ENCODE measurements around the gene MLST8.
"Not testable (repeated sequence)": the region's sequence is repeated elsewhere in the genome, so short reads cannot be mapped to it uniquely, and the experiment has no call there.

MLST8 gene

GRCh38 chr16:2190002-2190658, 15.1 kb upstream of the MLST8 start:
- DNase-seq (ENCODE audit: low read depth in 2 of 2) = no peak

DNA sequence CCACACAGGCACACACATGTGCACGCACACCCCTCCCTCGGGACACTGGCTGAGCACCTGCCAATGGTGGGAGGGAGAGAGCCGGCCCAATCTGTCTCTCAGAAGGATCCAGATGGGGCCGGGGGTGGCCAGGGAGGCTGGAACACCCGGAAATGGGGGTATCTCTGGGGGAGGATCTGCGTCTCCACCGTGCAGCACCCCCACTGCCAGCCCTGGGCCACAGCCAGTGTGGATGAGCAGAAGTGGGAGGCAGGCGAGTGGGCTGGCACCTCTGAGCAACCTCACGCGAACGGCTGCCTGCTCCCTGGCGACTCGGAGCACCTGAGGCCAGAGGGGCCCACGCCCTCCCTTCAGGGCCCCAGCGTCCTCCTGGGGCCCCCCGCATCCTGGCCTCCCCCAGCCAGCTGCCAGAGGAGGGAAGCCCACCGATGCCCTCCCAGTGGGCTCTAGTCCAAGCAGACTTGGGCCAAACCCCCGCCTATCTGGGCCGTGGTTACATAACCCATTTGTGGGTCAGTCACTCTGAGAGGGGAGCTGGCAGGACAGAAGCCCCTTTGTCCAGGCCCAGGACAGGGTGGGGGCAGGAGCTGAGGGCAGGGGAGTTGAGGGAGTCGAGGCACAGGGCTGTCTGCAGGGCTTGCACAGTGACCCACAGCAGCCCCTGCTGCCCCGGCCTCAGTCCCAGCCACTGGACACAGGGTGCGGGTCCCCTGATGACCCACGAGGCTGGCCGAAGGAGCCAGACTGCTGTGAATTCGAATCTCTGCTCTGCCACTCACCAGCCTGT, 14.4 kb upstream of the MLST8 start:
- DNase-seq (ENCODE audit: low read depth in 2 of 2) = no peak

- DNase-seq (ENCODE audit: low read depth in 2 of 2) = no peak
These were observed 13.9 kb upstream of the MLST8 start for GRCh38 chr16:2191446-2191706.

GRCh38 chr16:2194166-2194834, 11.0 kb upstream of the MLST8 start:
- no peak for DNase-seq (ENCODE audit: low read depth in 2 of 2)

DNA sequence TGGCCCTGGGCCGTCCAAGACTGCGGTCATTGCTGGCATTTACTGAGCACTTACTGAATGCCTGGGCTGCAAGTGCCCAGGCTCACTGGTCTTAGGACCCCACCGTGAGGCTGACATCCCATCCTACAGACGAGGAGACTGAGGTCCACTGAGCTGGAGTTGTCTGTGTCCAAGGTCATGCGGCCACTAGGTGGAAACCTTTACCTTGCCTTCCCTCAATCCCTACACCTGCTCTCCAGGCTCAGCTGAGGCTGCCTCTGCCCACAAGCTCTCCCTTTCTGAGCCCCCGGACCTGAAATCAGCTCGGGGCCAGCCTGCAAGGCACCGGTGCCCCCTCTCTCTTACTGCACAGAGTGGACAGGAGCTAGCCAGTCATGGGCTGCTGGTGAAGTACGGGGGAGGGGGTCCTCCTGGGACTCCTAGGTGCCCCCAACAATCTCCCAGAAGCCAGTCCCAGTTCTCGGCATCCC, 10.4 kb upstream of the MLST8 start:
- no peak for DNase-seq (ENCODE audit: low read depth in 2 of 2)

DNA sequence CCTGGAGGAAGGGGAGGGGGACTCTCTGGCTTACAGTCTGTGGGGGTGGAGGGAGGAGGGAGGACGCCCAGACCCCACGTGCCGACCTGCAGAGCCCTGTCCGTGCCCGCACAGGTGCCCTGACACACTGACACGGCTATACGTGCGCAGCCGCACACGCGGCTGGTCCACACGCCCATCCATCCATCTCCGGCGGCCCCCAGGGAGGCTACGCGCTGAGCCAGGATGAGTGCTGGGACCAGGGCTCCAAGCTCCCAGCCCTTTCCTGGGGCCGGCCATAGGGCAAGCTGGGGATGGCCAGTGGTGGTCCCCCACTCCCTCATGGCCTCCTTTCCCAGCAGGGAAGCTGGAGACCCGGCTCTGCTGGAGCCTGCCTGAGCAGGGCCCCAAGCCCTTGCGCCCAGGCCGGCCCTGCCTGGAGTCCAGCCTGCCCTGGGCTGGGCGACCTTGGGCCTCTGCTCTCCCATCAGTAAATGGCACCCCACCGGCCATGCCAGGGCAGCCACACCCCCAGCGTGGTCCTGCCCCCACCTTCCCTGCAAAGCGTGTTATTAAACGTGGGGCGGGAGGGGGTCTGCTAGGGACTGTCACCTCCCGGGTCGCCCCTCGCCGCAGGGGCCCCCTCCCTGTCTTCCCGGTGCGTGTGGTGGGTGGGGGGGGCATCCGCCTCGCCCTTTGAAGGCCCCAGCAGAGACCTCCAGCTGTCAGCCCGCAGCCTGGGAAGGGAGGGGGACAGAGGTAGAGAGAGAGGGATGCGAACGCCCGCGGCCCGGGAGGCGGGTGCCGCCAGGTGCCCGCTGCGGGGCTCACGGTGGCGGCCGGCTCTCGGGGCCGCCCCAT, 9.7 kb upstream of the MLST8 start:
- DNase-seq (ENCODE audit: low read depth in 2 of 2) = no peak

DNA sequence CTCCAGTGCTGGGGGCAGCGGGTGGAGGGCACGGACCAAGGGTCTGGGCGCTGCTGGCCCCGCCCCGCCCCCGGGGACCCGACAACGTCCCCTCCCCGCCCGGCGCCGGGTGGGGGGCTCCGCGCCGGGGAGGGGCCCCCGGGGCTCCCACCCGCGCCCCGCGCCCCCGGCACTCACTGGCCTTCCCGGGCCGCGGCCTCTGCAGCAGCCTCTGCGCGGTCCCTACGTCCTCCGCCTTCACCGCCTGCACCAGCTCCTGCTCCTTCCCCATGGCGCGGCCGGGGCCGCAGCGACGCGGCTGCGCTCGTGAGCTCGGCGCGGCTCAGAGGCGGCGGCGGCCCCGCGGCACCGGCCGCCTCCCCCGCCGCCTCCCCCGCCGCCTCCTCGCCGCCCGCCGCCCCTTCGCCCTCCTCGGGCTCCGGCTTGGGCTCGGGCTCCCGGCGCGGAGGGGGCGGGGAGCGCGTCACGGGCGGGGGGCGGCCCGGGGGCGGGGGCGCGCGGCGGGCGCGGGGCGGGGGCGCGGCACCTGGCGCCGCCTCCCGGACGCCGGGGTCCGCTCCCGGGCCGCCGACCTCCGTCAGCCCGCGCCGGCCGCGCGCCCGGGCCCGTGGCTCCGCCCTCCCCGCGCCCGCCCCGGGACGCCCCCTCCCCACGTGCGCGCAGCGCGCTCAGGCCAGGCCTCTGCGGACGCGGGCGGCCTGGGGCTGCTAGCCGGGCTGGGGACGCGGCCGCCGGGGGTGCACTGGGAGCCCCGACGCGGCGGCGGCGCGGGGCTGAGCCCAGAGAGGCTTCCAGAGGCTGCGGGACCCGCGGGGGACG, 8.9 kb upstream of the MLST8 start, which contains the start of gene CASKIN1:
CASKIN1 (minus strand) TSS at position 444 of the 819 bp plus-strand sequence; CDS start at position 271, 173 bp downstream.
- no peak for DNase-seq (ENCODE audit: low read depth in 2 of 2)

- DNase-seq (ENCODE audit: low read depth in 2 of 2) = no peak
These were observed 8.2 kb upstream of the MLST8 start for GRCh38 chr16:2196981-2197511.

DNA sequence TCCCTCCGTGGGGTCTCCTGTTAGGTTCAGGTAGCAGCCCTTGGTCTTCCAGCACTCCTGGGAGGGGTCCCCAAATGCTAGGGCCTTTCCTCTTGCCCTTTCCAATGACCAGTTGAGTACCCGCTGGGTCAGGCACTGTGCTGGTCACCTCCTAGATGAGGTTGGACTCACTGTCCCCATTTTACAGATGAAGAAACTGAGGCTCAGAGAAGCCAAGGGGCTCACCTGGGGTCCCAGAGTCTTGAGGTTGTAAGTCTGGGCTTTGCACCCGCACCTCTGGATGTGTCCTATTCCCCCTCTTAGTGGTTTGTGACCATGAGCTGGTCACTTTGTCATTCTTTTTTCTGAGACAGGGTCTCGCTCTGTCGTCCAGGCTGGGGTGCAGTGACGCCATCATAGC, 7.5 kb upstream of the MLST8 start:
- DNase-seq (ENCODE audit: low read depth in 2 of 2) = no peak

GRCh38 chr16:2198283-2198682, 7.0 kb upstream of the MLST8 start:
- no peak for DNase-seq (ENCODE audit: low read depth in 2 of 2)

- no peak for DNase-seq (ENCODE audit: low read depth in 2 of 2)
These were observed 6.2 kb upstream of the MLST8 start for GRCh38 chr16:2199095-2199494.

- no peak for DNase-seq (ENCODE audit: low read depth in 2 of 2)
These were observed 5.6 kb upstream of the MLST8 start for GRCh38 chr16:2199621-2200139.

- no peak for DNase-seq (ENCODE audit: low read depth in 2 of 2)
These were observed 4.9 kb upstream of the MLST8 start for GRCh38 chr16:2200313-2200712.

DNA sequence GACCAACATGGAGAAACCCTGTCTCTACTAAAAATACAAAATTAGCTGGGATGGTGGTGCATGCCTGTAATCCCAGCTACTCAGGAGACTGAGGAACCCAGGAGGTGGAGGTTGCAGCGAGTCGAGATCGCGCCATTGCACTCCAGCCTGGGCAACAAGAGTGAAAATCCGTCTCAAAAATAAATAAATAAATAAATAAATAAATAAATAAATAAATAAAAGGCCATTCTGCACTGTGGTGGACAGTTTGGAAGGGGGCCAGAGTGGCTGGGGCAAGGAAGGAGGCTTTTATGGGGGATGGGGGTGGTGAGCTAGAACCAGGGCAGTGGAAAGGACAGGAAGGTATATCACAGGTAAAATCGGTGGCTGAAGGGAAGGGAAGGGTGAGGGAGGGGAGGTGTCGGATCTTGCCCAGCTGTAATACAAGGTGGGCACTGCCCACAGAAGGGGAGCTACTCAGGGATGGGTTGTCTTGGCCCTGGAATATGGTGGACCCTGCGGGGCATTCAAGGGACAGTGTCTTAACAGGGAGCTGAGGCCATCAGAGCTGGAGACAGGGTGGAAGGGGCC, 2.0 kb upstream of the MLST8 start:
- not testable (repeated sequence) for DNase-seq (ENCODE audit: low read depth in 2 of 2)

GRCh38 chr16:2204416-2205103, 694 bp upstream of the MLST8 start:
- DNase-seq (ENCODE audit: low read depth in 2 of 2) = no peak

DNA sequence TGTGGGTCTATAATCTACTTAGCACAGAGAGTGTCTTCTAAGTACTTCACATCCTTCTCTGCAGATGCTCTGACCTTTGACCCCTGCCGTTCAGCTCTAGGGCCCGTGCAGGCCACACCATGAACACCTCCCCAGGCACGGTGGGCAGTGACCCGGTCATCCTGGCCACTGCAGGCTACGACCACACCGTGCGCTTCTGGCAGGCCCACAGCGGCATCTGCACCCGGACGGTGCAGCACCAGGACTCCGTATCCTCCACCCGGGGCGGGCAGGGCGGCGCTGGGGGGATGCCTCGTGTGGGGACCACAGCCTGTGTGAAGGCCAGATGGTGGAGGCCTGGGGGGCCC, 686 bp downstream of the MLST8 start:
- no peak for DNase-seq (ENCODE audit: low read depth in 2 of 2)

DNA sequence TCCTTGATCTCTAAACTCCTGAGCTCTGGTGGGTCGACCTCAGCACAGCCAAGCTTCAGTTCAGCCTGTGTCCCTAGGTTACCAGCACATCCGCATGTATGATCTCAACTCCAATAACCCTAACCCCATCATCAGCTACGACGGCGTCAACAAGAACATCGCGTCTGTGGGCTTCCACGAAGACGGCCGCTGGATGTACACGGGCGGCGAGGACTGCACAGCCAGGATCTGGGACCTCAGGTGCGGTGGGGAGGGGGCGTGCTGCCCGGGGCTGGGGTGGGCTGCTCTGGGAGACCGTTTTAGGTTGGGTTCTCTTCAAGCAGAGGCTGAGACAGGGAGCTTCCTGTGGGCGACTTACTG, 1.1 kb downstream of the MLST8 start:
- DNase-seq (ENCODE audit: low read depth in 2 of 2) = no peak

GRCh38 chr16:2206780-2207433, 1.7 kb downstream of the MLST8 start:
- DNase-seq (ENCODE audit: low read depth in 2 of 2) = no peak

DNA sequence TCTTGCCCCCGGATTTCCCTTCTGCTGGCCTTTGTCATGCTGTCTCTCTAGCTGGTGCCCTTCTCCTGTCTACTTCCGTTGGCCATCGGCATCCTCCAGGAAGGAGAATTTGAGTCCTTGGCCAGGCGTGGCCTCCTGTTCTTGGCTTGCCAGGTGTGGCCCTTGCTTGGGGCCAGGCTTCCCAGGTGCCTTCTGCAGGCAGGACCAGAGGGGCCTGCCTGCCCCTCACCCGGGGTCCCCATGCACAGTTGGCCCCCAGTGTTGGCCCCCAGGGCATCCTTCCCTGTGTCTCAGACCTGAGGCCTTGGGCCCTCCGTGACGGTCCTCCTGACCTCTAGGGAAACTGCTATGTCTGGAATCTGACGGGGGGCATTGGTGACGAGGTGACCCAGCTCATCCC, 2.6 kb downstream of the MLST8 start:
- DNase-seq (ENCODE audit: low read depth in 2 of 2) = no peak
